ENCODE results near the gene SERPINB10. TPM values are rescaled to one million over a fixed set of nuclear protein-coding genes. Genes with fewer than 3 reads are reported as not detected.

The SERPINB10 gene
- total RNA-seq, 2 donors from 2014 or later: 0.47 TPM; not detected in 1

DNA sequence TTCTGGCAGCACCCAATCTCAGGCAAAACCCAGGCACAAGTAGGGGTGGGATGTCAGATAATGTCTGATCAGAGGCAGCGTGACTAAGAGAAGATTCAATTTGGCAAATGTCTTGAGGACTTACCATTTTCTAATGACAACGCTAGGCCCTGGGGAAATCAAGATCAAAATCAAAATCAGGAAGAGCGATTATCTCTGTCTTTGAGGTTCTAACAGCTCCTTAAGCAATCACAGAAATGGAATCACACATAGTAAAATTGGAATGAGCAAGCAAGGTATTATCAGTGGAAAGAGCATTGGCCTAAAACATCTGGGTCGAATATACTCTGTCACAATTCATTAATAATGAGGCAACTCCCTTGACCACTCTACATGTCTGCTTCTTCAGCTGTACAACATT is 28.8 kb upstream of the SERPINB10 start:
- H3K36me3 ChIP-seq: no peaks in the 10 kb centered on the region
- no peaks in the 10 kb centered on the region for H3K9me3 ChIP-seq
- no peak for TF ChIP-seq CTCF (IDR thresholded peaks at IDR 0.05)
- no peak overlapping the region for H3K27ac ChIP-seq
- no peak overlapping the region for H3K4me3 ChIP-seq
- no peak for DNase-seq (ENCODE audit: low spot score)
- H3K4me1 ChIP-seq: peaks cover 0 to 9% of the 10 kb centered on the region in 2 donors
- no peaks in the 10 kb centered on the region for H3K27me3 ChIP-seq

DNA sequence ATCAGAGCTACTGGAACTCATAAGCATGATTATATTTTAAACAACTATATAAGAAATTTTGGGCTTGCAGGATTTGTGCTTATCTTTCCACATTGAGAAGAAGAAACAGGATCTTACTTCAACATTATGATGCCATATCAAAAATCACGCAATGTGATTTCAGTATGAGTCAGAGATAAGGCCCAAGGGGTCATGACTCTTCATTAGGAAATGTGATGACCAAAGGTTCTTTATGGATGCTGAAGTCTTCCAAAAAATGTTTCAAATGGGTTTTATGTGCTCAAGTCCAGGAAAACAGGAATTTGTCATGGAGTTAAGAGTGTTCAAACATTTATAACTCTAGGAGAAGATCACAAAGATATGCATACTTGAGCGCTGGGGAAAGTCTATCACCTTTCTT is 28.0 kb upstream of the SERPINB10 start:
- H3K4me3 ChIP-seq: no peak overlapping the region
- no peaks in the 10 kb centered on the region for H3K36me3 ChIP-seq
- DNase-seq (ENCODE audit: low spot score): no peak
- H3K4me1 ChIP-seq: peaks cover 0 to 9% of the 10 kb centered on the region in 2 donors
- no peaks in the 10 kb centered on the region for H3K9me3 ChIP-seq
- no peak overlapping the region for H3K27ac ChIP-seq
- H3K27me3 ChIP-seq: no peaks in the 10 kb centered on the region
- no peak for TF ChIP-seq CTCF (IDR thresholded peaks at IDR 0.05)

- H3K9me3 ChIP-seq: no peaks in the 10 kb centered on the region
- TF ChIP-seq CTCF (IDR thresholded peaks at IDR 0.05): no peak
These were observed 25.9 kb upstream of the SERPINB10 start for GRCh38 chr18:63881851-63882250.

DNA sequence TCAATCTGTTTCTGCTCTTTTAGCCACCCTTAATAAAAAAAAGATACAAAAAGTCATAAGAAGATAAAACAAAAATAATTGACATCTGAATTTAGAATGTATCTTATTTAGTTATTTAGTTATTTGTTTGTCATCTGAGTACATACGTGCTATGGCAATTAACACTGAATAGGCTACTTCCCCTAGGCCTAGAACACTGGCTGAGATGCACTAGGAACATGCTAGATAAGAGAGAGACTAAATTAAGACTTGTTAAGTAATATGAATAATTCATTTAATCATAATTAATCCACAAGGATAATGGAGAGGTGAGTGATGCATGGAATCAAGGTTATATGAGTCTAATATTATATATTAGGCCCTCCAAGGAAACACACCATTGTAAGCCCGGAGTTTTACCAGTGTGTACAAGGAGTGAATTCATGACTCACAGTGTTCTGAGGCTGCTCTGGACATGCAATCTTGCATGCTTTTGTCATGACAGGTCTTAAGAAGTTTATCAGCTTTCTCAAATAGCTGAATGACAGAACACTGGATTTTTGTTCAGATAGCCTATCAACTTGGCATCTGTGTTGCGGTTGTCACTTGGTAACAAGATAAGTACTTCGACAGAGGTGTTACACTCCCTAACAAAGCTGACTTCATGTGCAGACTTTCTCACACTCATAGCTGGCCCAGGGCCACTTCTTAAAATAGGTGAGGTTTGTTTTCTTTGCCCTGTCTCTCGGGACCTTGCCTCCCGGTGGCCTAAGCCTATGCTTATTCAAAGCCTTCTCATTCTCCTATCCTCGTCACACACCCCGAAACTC is 25.2 kb upstream of the SERPINB10 start:
- DNase-seq (ENCODE audit: low spot score): no peak
- peak overlapping the region; percentile 8 to 61 for H3K27ac ChIP-seq
- H3K9me3 ChIP-seq: no peaks in the 10 kb centered on the region
- H3K4me3 ChIP-seq: no peak overlapping the region
- H3K4me1 ChIP-seq: peaks cover 0 to 9% of the 10 kb centered on the region in 2 donors
- no peaks in the 10 kb centered on the region for H3K36me3 ChIP-seq
- H3K27me3 ChIP-seq: no peaks in the 10 kb centered on the region
- TF ChIP-seq CTCF (IDR thresholded peaks at IDR 0.05): no peak

More at GRCh38 chr18:63881851-63882250, 25.9 kb upstream of the SERPINB10 start:
- Histone ChIP-seq H3K27ac (peak overlapping the region in 1 of 2 donors; percentile 61), H3K27me3 (no peaks in the 10 kb centered on the region), H3K4me3 (no peak overlapping the region), H3K36me3 (no peaks in the 10 kb centered on the region), H3K4me1 (peaks cover 0 to 9% of the 10 kb centered on the region in 2 donors)
- DNase-seq (ENCODE audit: low spot score): no peak

DNA sequence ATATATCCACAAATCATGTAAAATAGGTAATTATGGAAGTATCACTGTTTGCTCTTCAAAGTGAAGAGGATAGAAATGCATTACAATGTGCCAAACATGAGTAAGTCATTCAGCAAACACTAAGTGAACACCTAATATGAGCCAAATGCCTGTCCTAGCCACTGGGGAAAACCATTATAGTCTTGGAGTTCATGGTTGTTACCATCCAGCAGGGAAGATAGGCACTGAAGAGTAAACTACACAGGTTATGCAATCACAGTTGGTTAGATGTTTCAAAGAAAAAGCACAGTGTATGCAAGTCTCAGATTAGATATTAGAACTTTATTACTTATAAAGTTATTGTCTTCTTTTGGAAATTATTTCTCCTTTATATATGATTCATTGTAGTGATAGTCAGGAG is 24.1 kb upstream of the SERPINB10 start:
- TF ChIP-seq CTCF (IDR thresholded peaks at IDR 0.05): no peak
- DNase-seq (ENCODE audit: low spot score): no peak
- H3K9me3 ChIP-seq: no peaks in the 10 kb centered on the region
- peaks cover 0 to 9% of the 10 kb centered on the region in 2 donors for H3K4me1 ChIP-seq
- no peaks in the 10 kb centered on the region for H3K36me3 ChIP-seq
- H3K4me3 ChIP-seq: no peak overlapping the region
- H3K27me3 ChIP-seq: no peaks in the 10 kb centered on the region
- no peak overlapping the region for H3K27ac ChIP-seq
